HG03139 (cell line): ENCODE measurements around the gene AMD1.
A peak's percentile ranks its signal among the peaks of the same experiment; 100 is the strongest.
"Not testable (repeated sequence)": the region's sequence is repeated elsewhere in the genome, so short reads cannot be mapped to it uniquely, and the experiment has no call there.

Source experiments
- ATAC-seq: cut with Tn5 transposase; IDR thresholded peaks from one replicate; pipeline ENCODE4 v1.9.1; 2021; ENCODE audit not compliant: unreplicated experiment

AMD1 gene

GRCh38 chr6:110873981-110874879 is at the start of gene AMD1:
Gene AMD1 (plus strand): TSS chr6:110874785. CDS start chr6:110875106, 321 bp downstream.
- ATAC-seq, result peak; percentile 65

- no peak for ATAC-seq
These were observed 48.1 kb upstream of the AMD1 start for GRCh38 chr6:110826236-110827129.

GRCh38 chr6:110828396-110828795 is 46.2 kb upstream of the AMD1 start:
- no peak for ATAC-seq

GRCh38 chr6:110831405-110831804 is 43.2 kb upstream of the AMD1 start:
- no peak for ATAC-seq

GRCh38 chr6:110833831-110834230 is 40.8 kb upstream of the AMD1 start:
- ATAC-seq, result no peak

- ATAC-seq, result not testable (repeated sequence)
These were observed 38.8 kb upstream of the AMD1 start for GRCh38 chr6:110835751-110836150.

- ATAC-seq, result no peak
These were observed 33.3 kb upstream of the AMD1 start for GRCh38 chr6:110841266-110841665.

- ATAC-seq, result no peak
These were observed 24.8 kb upstream of the AMD1 start for GRCh38 chr6:110849781-110850180.

GRCh38 chr6:110852773-110853172 is 21.8 kb upstream of the AMD1 start:
- ATAC-seq, result no peak

- ATAC-seq, result no peak
These were observed 20.7 kb upstream of the AMD1 start for GRCh38 chr6:110853754-110854477.

GRCh38 chr6:110856296-110856695 is 18.3 kb upstream of the AMD1 start:
- no peak for ATAC-seq

GRCh38 chr6:110858016-110858415 is 16.6 kb upstream of the AMD1 start:
- no peak for ATAC-seq

- ATAC-seq, result no peak
These were observed 15.9 kb upstream of the AMD1 start for GRCh38 chr6:110858562-110859214.

GRCh38 chr6:110859335-110859792 is 15.2 kb upstream of the AMD1 start:
- no peak for ATAC-seq

GRCh38 chr6:110864824-110865223 is 9.8 kb upstream of the AMD1 start:
- ATAC-seq, result no peak

- no peak for ATAC-seq
These were observed 429 bp downstream of the AMD1 start for GRCh38 chr6:110874880-110875547.

- ATAC-seq, result peak; percentile 8
These were observed 1.1 kb downstream of the AMD1 start for GRCh38 chr6:110875548-110876169.

- peak; percentile 33 for ATAC-seq
These were observed 1.7 kb downstream of the AMD1 start for GRCh38 chr6:110876170-110876773.
